ENCODE data around the gene SETD3.

GRCh38 chr14:99426265-99426664, 54.4 kb downstream of the SETD3 start:
- TF ChIP-seq, protein P1, sequence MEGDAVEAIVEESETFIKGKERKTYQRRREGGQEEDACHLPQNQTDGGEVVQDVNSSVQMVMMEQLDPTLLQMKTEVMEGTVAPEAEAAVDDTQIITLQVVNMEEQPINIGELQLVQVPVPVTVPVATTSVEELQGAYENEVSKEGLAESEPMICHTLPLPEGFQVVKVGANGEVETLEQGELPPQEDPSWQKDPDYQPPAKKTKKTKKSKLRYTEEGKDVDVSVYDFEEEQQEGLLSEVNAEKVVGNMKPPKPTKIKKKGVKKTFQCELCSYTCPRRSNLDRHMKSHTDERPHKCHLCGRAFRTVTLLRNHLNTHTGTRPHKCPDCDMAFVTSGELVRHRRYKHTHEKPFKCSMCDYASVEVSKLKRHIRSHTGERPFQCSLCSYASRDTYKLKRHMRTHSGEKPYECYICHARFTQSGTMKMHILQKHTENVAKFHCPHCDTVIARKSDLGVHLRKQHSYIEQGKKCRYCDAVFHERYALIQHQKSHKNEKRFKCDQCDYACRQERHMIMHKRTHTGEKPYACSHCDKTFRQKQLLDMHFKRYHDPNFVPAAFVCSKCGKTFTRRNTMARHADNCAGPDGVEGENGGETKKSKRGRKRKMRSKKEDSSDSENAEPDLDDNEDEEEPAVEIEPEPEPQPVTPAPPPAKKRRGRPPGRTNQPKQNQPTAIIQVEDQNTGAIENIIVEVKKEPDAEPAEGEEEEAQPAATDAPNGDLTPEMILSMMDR (conservative IDR thresholded peaks at IDR 0.05): no peak
- TF ChIP-seq ZFX (IDR thresholded peaks at IDR 0.05): no peak
